GM06990 (cell line): ENCODE data around the gene RBM20.
A peak's percentile ranks its signal among the peaks of the same experiment; 100 is the strongest.

Experiments used
- DNase-seq: peaks from one replicate; pipeline ENCODE4 v3.0.0-alpha.2; 2011; ENCODE audit not compliant: insufficient read length; ENCODE audit errors: extremely low read depth
- H3K27me3 ChIP-seq: replicated peaks from 2 replicates; pipeline ENCODE4 v1.6.0; 2011; ENCODE audit warnings: low read length; ENCODE audit not compliant: control insufficient read depth, insufficient read depth
- H3K36me3 ChIP-seq: 2 replicates; pipeline ENCODE4 v1.5.1; 2011; ENCODE audit warnings: low read length; ENCODE audit not compliant: control insufficient read depth, insufficient read depth
- H3K4me3 ChIP-seq: replicated peaks from 2 replicates; pipeline ENCODE4 v1.5.1; 2011; ENCODE audit warnings: low read depth, mild to moderate bottlenecking, control low read depth, low read length
- CTCF ChIP-seq: IDR thresholded peaks from 2 replicates; pipeline ENCODE4 v1.5.1; 2011; ENCODE audit warnings: low read length, control low read depth, mild to moderate bottlenecking, inconsistent platforms; ENCODE audit not compliant: insufficient read depth, poor library complexity, severe bottlenecking

Gene RBM20

GRCh38 chr10:110748970-110749369 is 104.8 kb downstream of the RBM20 start:
- DNase-seq: no peak
- no peak for TF ChIP-seq CTCF
- H3K36me3 ChIP-seq: no peaks in the 10 kb centered on the region
- H3K4me3 ChIP-seq: no peak overlapping the region
- H3K27me3 ChIP-seq: no peaks in the 10 kb centered on the region

- no peak for TF ChIP-seq CTCF
Measured at GRCh38 chr10:110750931-110751330, 106.8 kb downstream of the RBM20 start.

GRCh38 chr10:110751850-110752249 is 107.7 kb downstream of the RBM20 start:
- DNase-seq: peak; percentile 31
- H3K4me3 ChIP-seq: no peak overlapping the region
- no peaks in the 10 kb centered on the region for H3K27me3 ChIP-seq
- no peaks in the 10 kb centered on the region for H3K36me3 ChIP-seq
- TF ChIP-seq CTCF: no peak

More at GRCh38 chr10:110750931-110751330, 106.8 kb downstream of the RBM20 start:
- H3K27me3 ChIP-seq: no peaks in the 10 kb centered on the region
- DNase-seq: no peak
- H3K36me3 ChIP-seq: no peaks in the 10 kb centered on the region
- no peak overlapping the region for H3K4me3 ChIP-seq

GRCh38 chr10:110753462-110753861 is 109.3 kb downstream of the RBM20 start:
- TF ChIP-seq CTCF: no peak
- no peak for DNase-seq
- Histone ChIP-seq H3K36me3 (no peaks in the 10 kb centered on the region), H3K4me3 (no peak overlapping the region), H3K27me3 (no peaks in the 10 kb centered on the region)

- no peaks in the 10 kb centered on the region for H3K36me3 ChIP-seq
- no peak overlapping the region for H3K4me3 ChIP-seq
- H3K27me3 ChIP-seq: no peaks in the 10 kb centered on the region; the same call in 1 of the 2 replicates
- peak; percentile 29 for DNase-seq
- no peak for TF ChIP-seq CTCF
Measured at GRCh38 chr10:110754375-110755105, 110.4 kb downstream of the RBM20 start.

GRCh38 chr10:110755781-110756180 is 111.6 kb downstream of the RBM20 start:
- no peak for TF ChIP-seq CTCF
- H3K36me3 ChIP-seq: no peaks in the 10 kb centered on the region
- DNase-seq: no peak
- no peaks in the 10 kb centered on the region; the same call in 1 of the 2 replicates for H3K27me3 ChIP-seq
- no peak overlapping the region for H3K4me3 ChIP-seq
